GM21423 (cell line): ENCODE results near the gene MEPCE.
A peak's percentile ranks its signal among the peaks of the same experiment; 100 is the strongest.

Experiments
- ATAC-seq: cut with Tn5 transposase; IDR thresholded peaks from one replicate; pipeline ENCODE4 v1.9.1; 2021; ENCODE audit warnings: mild to moderate bottlenecking, moderate library complexity; ENCODE audit not compliant: unreplicated experiment

MEPCE gene

GRCh38 chr7:100481466-100481865 is 51.8 kb downstream of the MEPCE start:
- ATAC-seq, result no peak

GRCh38 chr7:100482728-100483089 is 53.1 kb downstream of the MEPCE start:
- ATAC-seq, result no peak

- peak; percentile 40 for ATAC-seq
Measured at GRCh38 chr7:100483090-100483721, 53.6 kb downstream of the MEPCE start.
